ENCODE results near the gene PNMA1.

Gene PNMA1

DNA sequence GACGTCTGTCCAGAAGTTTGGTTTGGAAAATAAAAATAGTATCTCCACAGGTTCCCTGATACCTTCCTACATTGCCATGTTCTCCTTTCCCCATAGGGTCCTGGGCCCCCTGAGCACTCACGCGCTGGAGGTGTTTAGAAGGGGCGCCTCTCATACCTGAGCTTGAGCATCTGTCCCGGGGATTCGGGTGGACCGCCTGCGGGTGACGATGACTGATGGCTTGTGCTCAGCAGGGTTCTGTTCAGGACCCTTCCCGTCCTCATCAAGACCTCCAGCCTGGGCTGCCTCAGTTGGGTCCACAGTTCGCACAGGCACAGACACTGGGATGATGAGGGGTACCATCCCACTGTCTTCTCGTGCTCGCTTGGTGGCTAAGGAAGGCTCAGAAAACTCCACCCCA lies 22.7 kb upstream of the PNMA1 start:
- no peak for DNase-seq (ENCODE audit: low spot score)

DNA sequence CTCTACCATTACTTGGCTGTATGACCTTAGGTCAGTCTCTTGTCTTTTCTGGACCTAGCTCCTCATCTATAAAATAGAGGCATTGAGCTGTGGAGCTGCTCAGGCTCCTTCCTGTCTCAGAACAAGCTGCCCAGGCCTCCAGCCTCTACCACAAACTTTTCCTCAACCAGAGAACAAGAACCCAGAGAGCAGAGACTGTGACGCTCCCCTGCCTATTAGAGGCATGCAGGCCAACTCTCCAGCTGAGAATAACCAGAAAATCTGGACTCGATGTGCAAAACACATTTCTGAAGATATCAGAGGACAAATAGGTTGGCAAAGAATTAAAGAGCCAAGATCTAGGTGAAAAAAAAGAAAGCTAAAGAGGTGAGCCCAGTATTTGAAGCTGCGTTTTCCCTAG lies 17.8 kb upstream of the PNMA1 start:
- DNase-seq (ENCODE audit: low spot score), result no peak

DNA sequence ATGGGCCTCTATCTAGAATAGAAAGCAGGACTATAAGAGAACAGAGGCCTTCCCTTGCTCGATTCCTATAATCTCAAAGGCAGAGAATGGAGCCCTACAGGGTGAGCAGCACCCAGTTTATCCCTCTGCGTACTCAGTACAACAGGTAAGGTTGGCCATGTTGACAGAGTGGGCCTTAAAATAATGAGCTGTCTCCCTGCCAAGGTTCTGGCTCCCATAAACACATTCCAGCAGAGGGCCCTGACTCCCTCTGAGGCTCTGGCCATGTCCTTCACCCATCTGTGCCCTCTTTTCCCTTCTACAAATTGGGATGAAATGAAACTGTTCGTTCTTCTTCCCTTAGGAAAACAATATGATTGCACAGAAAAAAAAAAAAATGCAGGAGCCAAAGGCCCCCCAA lies 16.9 kb upstream of the PNMA1 start:
- DNase-seq (ENCODE audit: low spot score), result no peak

DNA sequence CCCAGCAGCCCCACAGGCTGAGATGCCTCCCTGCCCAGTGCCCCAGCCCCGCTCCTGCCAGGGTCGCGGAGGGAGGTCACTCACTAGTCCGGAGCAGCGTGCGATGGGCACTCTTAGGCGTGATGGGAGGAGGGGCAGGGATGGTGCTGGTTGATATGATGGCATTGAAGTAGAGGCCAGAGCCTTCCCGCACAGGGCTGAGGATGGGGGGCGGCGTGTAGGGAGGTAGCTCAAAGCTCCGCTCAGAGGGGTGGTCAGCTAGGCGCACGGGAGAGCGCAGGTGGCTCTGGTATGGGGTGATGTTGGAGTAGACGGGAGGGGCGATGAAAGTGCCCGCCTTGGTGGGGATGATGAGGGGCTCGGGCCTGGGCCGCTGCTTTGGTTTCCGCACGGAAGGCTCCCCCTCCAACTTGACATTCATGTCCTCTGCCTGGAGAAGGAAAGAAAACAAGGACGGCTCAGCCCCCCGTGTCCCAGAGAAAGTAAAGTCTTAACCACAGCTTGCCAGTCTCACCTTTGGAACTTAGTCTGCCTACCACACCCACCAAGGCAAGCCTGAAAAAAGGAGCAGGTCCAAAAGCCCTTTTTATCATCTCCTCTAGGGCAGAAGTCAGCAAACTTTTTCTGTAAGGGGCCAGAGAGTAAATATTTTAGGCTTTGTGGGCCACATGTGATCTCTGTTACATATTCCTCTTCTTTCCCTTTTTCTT lies 15.5 kb upstream of the PNMA1 start:
- no peak for DNase-seq (ENCODE audit: low spot score)

DNA sequence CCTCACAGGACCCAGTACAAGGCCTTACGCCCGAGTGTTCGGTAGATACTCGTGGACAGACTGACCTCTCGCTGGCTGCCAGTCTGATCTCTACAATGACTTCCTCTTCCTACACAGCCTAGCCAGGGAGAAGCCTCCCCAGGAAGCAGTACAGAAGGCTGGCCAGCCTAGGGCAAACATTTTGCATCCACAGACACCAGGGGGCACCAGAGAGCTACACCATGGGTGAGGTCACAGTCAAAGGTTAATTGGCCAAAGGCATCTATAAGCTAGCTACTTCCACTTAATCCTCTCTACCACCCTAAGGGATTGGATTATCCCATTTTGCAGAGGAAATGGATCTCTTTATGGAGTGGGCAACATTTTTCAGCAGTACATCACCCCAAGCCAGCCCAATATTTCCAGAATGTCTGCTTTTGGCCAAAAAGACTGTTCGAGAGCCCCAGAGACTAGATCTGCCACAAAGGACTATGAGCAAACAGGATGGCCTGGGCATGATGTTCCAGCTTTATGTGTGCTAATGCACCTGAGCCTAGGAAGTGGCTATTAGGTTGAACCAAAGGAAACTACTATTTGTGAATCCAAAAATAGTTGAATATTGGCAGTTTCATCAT lies 14.6 kb upstream of the PNMA1 start:
- DNase-seq (ENCODE audit: low spot score), result peak; percentile 86

DNA sequence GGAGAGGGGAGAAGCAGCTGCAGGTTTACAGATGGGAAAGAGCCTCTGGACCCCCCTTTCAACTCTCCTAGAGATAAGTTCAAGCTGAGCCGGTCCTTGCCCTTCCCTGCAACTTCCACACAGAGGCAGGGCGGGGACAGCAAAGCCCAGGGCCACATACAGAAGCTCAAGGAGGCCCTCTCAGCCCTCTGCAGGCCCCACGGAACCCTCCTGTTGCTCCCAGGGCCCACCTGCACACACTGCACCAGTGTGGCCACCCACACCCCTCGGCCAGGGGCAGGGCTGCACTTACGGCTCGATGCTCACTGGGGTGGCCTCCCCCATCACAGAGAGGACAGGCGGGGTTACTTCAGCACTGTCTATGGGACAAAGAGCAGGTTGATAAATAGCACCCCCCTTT lies 13.0 kb upstream of the PNMA1 start:
- no peak for DNase-seq (ENCODE audit: low spot score)

DNA sequence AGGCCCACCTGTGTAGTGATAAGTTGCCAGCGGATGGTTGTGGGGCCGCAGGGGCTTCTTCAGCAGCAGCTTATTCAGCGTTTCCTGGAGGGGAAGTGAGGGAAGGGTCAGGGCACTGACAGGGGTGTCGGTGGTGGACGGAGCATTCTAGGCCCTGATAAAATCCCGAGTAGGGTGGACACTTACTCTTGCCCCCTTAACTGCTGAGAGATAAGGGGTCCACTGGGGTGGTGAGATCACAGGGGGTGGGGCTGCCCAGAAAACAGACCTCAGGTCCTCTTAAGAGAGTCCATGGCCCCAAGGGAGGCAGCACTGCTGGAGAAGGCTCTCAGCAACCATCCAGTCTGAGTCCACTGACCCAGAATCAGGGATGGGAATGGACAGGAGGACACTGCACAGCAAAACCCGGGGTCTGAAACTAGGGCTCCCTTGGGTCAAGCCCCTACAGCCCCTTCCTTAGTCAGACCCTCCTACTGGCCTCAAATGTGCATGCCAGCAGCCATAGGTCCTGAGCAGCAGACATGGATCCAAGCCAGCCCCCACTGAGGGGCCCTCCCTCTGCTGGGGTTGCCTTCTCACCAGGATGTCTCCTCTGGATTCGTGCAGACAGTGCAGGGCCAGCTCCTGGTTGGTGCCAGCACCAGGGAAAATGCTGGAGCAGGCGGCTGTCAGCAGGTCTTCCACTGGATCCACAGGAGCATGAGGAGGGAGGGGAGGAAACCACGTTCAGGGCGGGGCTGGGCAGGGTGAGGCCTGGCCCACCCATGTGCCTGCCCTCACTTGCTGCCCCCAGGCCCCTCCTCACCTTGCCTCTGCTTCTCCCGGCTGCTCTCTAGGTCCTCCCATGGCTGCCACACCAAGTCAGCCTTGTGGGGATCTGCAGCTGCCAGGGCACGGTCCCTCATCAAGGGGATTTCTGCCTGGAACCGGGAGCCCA lies 12.1 kb upstream of the PNMA1 start:
- DNase-seq (ENCODE audit: low spot score), result no peak

DNA sequence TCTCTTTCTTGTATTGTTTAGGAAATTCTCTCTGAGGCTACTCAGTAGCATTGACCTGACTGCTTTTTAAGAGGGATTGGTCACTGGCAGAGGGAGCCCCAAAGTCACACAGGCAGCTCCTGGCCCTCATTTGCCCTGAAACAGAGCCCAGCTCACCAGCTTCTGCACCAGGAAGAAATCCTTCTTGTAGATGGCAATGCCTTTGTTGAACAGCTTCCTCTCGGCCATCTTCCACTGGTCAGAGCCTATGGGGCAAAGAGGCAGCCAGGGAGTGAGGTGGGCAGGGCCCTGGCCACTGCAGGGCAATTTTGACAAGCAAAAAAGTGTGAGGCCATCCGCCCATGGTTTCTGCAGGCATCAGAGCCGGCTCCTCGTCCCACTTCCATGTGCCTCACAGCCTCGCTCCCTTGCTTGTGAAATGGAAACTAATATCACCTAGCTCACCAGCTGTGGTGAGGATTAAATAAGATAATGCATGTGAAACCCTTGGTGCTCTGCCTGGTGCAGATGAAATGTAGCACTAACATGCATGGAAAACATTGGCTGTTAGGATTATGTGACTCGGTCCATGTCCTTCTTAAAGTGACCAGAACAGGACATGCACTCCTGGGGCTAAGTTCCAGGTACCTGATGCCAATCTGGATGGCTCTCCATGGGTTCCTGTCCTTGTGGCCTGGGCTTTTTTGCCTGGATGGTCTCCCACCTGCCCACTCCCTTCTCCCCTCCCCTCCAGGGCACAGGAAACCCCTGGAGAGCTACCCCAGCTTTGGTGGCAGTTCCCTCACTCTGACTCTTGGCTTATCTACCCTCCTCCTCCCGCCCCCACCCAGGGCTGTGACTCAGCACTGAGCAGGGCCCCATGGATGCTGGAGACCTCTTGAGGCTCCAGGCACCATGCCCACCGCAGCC lies 11.2 kb upstream of the PNMA1 start:
- no peak for DNase-seq (ENCODE audit: low spot score)

DNA sequence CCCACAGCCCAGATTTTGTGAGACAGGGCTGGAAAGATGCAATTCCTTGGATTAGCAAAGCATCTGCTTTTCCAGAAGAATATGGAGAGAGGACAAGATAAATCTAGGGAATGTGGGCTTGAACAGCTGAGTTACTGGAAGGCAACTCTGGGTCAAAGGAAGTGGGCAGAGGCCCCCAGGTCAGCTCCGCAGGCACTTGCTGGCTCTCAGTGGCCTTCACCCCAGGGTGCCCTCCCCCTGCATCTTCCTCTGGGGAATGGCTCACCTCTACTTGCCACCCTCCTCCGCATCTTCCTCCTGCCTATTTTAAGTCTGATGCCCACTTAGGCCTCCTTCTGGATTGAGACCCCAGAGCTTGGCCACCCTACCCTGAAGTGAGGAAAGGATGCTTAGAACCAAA lies 10.5 kb upstream of the PNMA1 start:
- no peak for DNase-seq (ENCODE audit: low spot score)

DNA sequence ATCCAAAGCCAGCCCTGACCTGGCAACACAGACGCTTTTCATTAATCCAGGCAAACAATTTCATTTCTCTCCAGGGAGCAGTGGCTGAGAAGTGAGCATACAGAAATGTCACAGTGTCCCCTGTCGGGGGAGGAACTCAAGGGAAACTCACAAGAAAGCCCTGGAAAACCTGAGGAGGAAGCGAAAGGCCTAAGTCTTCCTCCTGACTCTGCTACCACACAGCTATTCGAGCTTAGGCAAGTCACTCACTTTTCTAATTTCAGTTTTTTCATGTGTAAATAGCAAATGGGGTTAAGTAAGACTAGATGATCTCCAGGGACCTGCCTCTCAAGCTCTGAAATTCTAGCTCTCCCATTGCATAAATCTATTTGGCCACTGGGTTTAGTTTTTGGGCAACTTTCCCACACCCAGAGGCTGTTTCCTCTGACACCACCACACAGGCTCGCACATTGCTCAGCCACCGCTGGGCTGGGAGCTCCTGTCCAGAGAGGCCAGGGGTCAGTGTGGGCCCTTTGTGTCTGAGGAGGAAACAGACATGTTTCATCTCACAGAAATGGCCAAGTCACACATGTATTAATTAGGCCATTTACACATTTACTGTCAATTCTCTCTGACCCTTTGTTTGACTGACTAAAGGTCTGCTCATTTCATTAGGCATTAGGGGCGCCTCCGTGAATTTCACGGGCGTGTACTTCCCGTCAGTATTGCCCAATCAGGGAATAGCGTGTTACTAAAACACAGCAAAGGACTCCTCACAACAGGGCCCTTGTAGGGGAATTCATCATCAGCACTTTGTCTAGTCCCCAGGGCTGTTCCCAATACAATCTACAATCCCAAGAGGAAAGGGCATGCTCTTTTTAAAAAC lies 9.8 kb upstream of the PNMA1 start:
- peak; percentile 95 for DNase-seq (ENCODE audit: low spot score)

DNA sequence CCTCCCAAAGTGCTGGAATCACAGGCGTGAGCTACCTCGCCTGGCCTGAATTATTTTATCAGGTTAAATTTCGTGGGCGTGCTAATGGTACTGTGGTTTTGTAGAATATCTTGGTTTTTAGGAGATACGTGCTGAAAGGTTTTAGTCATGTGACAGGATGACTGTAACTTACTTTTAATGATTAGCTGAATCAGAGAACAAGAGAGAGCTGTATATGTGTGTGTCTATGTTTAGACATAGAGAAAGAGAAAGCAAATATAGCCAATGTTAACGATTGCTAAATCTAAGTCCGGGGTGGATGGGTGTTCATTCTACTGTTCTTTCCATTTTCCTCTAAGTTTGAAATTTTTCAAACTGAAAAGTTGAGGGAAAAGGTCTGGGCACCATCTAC lies 9.2 kb upstream of the PNMA1 start:
- no peak for DNase-seq (ENCODE audit: low spot score)

DNA sequence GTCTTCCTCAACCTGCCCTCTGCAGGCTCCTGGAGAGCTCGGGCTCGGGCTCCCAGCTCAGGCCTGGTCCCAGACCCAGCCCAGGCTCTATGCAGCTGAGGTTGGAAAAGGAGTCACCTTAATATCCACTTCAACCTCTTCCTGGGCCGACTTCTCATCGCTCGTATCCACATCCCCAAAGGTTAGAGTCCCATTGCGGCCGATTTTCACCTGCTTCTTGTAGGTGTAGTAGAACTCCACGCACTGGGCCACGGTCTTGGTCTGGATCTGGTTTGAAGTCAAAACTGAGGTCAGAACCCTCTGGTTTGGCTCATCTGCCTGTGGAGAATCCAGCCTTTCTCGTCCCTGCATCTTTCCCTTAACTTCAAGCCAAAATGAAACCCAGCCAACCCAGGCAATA lies 8.4 kb upstream of the PNMA1 start:
- DNase-seq (ENCODE audit: low spot score), result no peak

DNA sequence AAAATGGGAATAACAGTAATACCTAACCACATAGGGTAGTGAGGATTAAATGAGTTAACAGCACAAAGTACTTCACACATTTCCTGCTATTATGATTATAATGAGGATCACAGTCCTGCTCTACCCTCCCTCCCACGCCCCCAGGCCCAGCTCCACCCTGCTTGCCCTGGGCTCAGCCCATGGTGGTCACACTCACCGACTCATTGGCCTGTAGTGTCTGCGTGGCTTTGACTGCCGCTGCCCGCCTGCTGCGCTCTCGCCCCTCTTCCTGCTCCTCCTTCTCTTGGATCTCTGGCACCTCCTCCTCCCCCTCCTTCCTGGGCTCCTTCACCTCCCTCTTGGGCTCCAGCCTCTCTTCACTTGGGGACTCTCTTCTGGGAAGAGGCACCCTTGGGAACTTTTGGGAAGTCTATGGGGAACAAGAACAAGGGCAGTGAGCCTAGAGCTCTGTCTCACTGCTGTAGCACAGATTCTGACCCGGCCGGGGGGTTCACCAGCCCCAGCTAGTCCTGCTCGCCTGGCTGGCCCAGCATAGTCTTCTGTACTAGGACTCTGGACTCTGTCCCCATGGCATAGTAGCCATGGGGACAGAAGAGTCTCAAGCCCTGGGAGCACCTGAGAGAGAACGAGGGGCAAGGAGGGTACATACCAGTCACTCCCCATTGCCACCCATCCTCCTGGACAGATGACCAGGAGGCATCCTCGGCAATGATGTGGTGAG lies 7.1 kb upstream of the PNMA1 start:
- no peak for DNase-seq (ENCODE audit: low spot score)

DNA sequence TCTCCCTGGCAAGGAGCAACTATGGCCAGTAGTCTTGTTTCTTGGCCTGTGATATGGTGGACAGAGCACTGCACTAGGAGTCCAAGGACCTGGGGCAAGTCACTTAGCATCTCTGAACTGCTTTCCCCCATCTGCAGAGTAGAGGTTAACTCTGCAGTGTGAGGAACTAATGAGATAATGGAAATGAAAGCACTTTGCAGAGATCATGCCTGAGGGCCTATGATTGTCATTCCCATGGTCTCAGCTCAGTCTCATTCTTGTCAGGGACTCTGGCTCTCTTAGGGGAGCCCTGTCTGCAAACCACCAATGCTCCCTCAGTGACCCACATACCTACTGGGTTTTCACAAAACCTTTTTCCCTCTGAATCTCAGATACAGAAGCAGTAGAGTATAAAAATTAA lies 6.5 kb upstream of the PNMA1 start:
- no peak for DNase-seq (ENCODE audit: low spot score)

DNA sequence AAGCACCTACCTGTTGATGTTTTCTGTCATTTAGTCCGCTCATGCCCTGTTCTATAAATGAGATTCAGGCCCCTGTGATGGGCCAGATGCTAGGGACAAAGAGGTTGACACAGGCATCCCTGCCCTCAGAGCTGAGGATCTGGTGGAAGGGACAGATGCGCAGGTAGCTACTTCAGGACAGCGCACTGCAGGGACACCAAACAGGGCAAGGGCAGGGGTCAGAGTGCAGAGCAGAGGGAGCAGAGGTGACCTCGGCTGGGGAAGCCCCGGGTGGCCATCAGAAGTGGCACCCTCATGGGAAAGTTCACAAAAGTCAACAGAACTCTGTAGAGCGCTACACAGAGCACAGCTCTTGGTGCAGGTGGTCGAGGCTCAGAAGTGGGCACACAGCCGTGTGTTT lies 5.6 kb upstream of the PNMA1 start:
- DNase-seq (ENCODE audit: low spot score), result no peak

DNA sequence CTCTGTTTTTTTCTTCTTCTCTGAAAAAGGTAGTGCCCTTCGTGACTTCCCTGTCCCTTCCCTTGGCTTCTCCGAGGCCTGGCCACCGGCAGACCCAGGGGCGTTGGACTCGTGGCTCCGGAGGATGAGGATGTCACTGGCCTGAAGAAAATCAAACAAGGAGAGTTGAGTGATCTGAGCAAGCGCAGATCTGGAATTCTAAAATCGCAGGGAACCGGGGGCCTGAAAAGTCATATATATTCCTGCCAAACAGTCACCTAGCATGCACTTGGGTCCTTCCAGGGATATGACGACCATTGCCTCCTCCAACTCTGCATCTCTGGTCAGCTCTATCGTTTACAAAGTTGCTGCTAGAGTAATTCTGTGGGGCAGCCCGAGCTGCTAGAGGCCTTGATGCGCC lies 5.2 kb upstream of the PNMA1 start:
- no peak for DNase-seq (ENCODE audit: low spot score)

DNA sequence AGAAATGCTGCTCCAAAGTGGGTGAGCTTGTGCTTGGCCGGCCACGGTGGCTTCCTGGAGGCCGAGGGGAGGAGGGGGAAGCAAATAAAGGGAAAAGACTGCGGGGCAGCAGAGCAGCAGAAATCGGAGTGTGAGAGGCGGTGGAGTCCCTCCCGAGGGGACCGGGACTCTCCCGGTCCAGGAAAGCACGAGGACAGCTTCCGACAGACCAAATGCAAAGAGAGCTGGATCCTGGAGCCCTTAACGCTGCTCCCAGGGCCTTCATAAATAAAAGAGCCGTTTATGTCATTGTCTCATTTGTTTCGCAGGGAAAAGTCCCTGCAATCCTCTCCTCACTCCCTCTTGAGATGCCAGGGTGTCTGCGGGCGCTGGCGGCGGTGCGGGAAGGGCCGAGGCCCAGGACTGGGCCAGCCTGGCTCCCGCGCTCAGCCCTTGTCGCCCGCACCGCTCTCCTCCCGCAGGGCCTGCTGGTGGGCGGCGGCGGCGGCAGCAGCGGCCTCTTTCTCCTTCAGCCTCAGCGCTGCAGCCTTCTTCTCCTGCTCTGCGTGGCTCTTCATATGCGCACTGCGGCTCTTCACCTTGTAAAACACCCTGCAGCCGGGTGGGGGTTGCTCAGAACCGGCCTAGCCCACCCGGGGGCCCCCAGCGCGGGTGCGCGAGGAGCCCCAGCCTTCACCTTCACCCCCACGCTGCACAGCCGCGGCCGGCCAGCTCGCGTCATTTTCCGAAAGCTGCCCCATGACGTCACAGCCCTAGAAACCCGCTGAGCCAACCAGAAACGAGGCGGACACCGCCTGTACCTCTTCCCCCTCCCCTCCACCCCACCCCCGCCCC lies 4.5 kb upstream of the PNMA1 start:
- no peak for DNase-seq (ENCODE audit: low spot score)

DNA sequence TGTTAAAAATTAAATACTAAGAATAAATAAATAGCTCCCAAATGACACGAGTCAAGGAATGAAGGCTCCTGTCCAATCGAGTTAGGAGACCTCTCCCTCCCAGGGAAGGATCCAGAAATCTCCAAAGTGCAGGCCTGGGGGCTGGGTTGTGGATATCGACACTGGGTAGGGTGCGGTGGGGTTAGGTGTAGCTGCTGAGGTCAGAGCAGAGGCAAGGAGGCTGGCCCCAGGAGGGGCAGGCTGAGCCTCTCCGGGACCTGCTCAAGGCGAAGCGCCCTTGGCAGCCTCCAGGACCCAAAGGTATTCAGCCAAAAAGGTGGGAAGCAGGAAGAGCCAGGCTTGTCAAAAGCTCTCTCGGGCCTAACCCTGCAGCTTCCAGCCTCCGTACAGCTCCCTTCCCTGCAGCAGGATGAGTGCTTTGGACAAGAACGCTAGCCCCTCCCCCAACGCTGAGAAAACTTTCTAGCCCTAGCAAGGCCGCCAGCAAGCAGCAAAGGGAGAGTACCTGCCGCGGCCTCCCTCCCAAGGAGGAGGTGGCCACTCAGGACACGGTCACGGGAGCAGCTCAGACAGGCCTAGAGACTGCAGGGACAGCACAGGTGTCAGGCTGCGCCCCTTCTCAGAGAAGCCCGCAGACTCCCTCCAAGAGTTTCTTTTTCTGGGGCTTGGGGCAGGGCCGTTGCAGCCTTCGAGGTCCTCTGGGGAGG lies 3.7 kb upstream of the PNMA1 start:
- no peak for DNase-seq (ENCODE audit: low spot score)

DNA sequence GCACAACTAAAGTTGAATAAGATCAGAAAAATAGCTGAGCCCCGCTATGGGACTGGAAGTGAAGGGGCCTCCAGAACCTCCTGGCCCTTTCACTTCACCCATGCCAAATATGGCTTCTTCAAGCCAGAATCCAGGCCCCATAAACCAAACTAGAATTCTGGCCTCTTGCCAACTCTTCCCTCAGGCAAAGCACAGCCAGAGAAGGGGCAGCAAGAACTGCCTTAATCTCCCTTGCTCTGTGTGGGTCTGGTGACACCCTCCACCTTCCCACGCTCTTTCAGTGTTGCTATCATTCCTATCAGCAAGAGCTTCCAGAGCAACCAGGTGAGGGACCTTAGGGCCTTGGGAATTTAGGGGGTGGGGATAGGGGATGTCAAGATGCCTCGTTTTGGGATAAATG lies 3.1 kb upstream of the PNMA1 start:
- no peak for DNase-seq (ENCODE audit: low spot score)
